Kidney (tissue), 14 donors: ENCODE results near the gene PCNT. TPM values are rescaled to one million over a fixed set of nuclear protein-coding genes. Genes with fewer than 3 reads are reported as not detected.

Source experiments
- DNase-seq, 5 donors: peaks; one replicate each; pipeline ENCODE4 v3.0.0-alpha.2; 2013 to 2020
- FAIRE-seq: peaks from 2 replicates; lab custom pipeline; 2012; peaks lifted over from hg19 to GRCh38; lab: Jason Lieb, UNC
- H3K27ac ChIP-seq, 2 donors: one replicate each; pipeline ENCODE4 v1.7.0; 2013; ENCODE audit warnings: low read depth in 2 of 2, low read length in 2 of 2, inconsistent platforms in 1 of 2
- H3K27me3 ChIP-seq: one replicate; pipeline ENCODE4 v1.7.1; 2013; ENCODE audit warnings: low read length, inconsistent platforms; ENCODE audit not compliant: control insufficient read depth, insufficient read depth
- H3K36me3 ChIP-seq, 3 donors: one replicate each; pipeline versions ENCODE4 v1.7.0 to v1.7.1; 2013; ENCODE audit warnings: low read length in 3 of 3, control low read depth in 1 of 3, inconsistent platforms in 1 of 3; ENCODE audit not compliant: insufficient read depth in 3 of 3, control insufficient read depth in 2 of 3
- H3K4me1 ChIP-seq, 3 donors: one replicate each; pipeline versions ENCODE4 v1.7.0 to v1.7.1; 2013; ENCODE audit warnings: low read length in 3 of 3, inconsistent platforms in 1 of 3, low read depth in 1 of 3; ENCODE audit not compliant: control insufficient read depth in 2 of 3, insufficient read depth in 2 of 3
- H3K4me3 ChIP-seq, 3 donors: one replicate each; pipeline versions ENCODE4 v1.7.0 to v1.8.1; 2013; ENCODE audit warnings: low read length in 3 of 3, control low read depth in 1 of 3, inconsistent platforms in 1 of 3
- H3K9ac ChIP-seq, 3 donors: one replicate each; pipeline versions ENCODE4 v1.7.0 to v1.7.1; 2013; ENCODE audit warnings: low read length in 3 of 3, control low read depth in 1 of 3, inconsistent platforms in 1 of 3
- H3K9me3 ChIP-seq, 3 donors: one replicate each; pipeline versions ENCODE4 v1.7.0 to v1.7.1; 2013; ENCODE audit warnings: low read length in 3 of 3, control low read depth in 1 of 3, inconsistent platforms in 1 of 3; ENCODE audit not compliant: control insufficient read depth in 2 of 3, insufficient read depth in 1 of 3
- CTCF ChIP-seq: IDR thresholded peaks from 3 replicates; pipeline ENCODE4 v1.5.1; 2012; ENCODE audit warnings: mild to moderate bottlenecking, moderate library complexity, borderline replicate concordance; ENCODE audit not compliant: insufficient read depth; ENCODE audit errors: extremely low read depth
- intact Hi-C: fragments of 100-400 bp; cut with DNase I; formaldehyde crosslinking; loops from one replicate; pipeline ENCODE4 v1.11.1; 2022
- polyA plus RNA-seq: library from polyadenylated mRNA; stranded (reverse); fragments of 350-450 nt; fragmentation: Illumina TruSeq; extraction: RNeasy Lipid Tissue Mini Kit (QIAGEN cat#74804); gene quantifications from one replicate; pipeline ENCODE4 v1.2.3, GENCODE V29; 2014; ENCODE audit warnings: low read depth, low replicate concordance; ENCODE audit not compliant: insufficient read depth
- total RNA-seq: library from RNA; stranded (reverse); fragmentation: NEBNext Ultra II Directional; extraction: Animal tissue kit (Norgen Biotek cat#: 25700); gene quantifications from one replicate; pipeline ENCODE4 v1.2.1, GENCODE V29; 2021
- donor health status: control.
- donor health status: control.
- donor health status: control.
- donor health status: control.
- donor health status: control.
- donor health status: DM: yes; HTN: yes; CAD: no.
- donor health status: Normal renal cell carcinoma (clear cell type).

The PCNT gene
- total and polyA plus RNA-seq, 2 donors from 2014 or later = 4.2 to 26.1 TPM

DNA sequence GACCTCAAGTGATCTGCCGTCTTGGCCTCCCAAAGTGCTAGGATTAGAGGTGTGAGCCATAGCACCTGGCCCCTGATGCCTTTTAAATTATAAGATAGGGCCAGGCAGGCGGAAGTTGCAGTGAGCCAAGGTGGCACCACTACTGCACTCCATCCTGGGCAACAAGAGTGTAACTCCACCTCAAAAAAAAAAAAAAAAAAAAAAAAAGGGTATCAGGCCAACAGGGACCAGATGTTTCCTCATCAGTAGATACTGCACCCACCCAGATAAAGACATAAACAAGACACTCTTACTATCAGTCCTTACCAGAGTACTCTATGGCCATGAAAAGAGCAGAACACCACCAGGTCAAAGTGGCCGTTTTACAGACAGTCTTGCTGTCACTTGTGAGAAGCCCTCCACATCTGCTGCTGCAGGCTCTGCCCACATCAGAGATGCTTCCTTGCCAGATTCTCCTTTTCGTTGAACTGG is 3.6 kb upstream of the PCNT start:
- Histone ChIP-seq H3K36me3 (no peaks in the 10 kb centered on the region), H3K27me3 (no peaks in the 10 kb centered on the region), H3K4me3 (no peak overlapping the region), H3K27ac (no peak overlapping the region), H3K4me1 (peaks cover 0 to 8% (median 3%) of the 10 kb centered on the region in 3 donors), H3K9me3 (no peaks in the 10 kb centered on the region), H3K9ac (no peak overlapping the region)
- intact Hi-C loops = no loop called here
- no peak for TF ChIP-seq CTCF
- no peak for FAIRE-seq
- no peak for DNase-seq

- no peaks in the 10 kb centered on the region for H3K9me3 ChIP-seq
- TF ChIP-seq CTCF = no peak
- no peak for FAIRE-seq
- no peaks in the 10 kb centered on the region for H3K36me3 ChIP-seq
- peaks cover 0 to 12% (median 3%) of the 10 kb centered on the region in 3 donors for H3K4me1 ChIP-seq
- intact Hi-C loops = no loop called here
- H3K4me3 ChIP-seq = peak overlapping the region; percentile 64 to 89 (median 66)
- peak in 4 of 5 donors; percentile 18 to 66 (median 24) for DNase-seq
- H3K27me3 ChIP-seq = no peaks in the 10 kb centered on the region
- peak overlapping the region; percentile 46 to 61 (median 53) for H3K9ac ChIP-seq
- H3K27ac ChIP-seq = no peak overlapping the region
Observed at GRCh38 chr21:46322351-46323226, 1.4 kb upstream of the PCNT start.

GRCh38 chr21:46323227-46323709 is 688 bp upstream of the PCNT start:
- Histone ChIP-seq H3K4me3 (peak overlapping the region; percentile 64 to 89 (median 66)), H3K27me3 (no peaks in the 10 kb centered on the region), H3K27ac (no peak overlapping the region), H3K9me3 (no peaks in the 10 kb centered on the region), H3K9ac (peak overlapping the region; percentile 46 to 61 (median 53)), H3K36me3 (no peaks in the 10 kb centered on the region), H3K4me1 (peaks cover 0 to 12% (median 3%) of the 10 kb centered on the region in 3 donors)
- intact Hi-C loops = no loop called here
- peak in 2 of 5 donors; percentile 30 to 38 for DNase-seq
- TF ChIP-seq CTCF = no peak
- no peak for FAIRE-seq
